Choroid plexus epithelial cell (primary cell): ENCODE results near the gene INSC.
A peak's percentile ranks its signal among the peaks of the same experiment; 100 is the strongest.

Source experiments
- DNase-seq: peaks from one replicate; pipeline ENCODE4 v3.0.0-alpha.2; 2010; ENCODE audit warnings: low read depth
- H3K4me3 ChIP-seq: 2 replicates; pipeline ENCODE4 v1.5.1; 2011; ENCODE audit warnings: low read depth, mild to moderate bottlenecking, control low read depth, low read length, moderate library complexity
- TF ChIP-seq, protein P1 (sequence below): conservative IDR thresholded peaks from 2 replicates; pipeline ENCODE4 v1.5.1; 2011; ENCODE audit warnings: low read depth, mild to moderate bottlenecking, control low read depth, inconsistent platforms, low read length, moderate library complexity

The INSC gene

DNA sequence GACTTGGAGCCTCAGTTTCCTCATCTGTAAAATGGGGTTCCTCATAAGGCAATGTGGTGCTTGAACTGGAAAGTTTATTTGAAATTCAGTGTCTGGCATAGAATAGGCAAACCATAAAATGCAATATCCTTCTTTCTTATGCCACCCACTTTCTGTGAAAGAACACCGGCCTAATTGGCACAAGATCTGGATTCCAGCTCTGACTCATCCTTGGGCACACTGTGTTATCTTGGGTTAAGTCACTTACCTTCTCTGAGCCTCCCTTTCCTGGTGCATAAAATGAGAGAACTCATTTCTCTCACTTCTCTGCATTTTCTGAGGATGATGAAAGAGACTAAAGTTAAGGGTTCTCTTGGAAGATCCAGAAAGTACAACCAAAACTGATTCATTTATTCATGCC is 5.1 kb downstream of the INSC start:
- TF ChIP-seq, protein P1, sequence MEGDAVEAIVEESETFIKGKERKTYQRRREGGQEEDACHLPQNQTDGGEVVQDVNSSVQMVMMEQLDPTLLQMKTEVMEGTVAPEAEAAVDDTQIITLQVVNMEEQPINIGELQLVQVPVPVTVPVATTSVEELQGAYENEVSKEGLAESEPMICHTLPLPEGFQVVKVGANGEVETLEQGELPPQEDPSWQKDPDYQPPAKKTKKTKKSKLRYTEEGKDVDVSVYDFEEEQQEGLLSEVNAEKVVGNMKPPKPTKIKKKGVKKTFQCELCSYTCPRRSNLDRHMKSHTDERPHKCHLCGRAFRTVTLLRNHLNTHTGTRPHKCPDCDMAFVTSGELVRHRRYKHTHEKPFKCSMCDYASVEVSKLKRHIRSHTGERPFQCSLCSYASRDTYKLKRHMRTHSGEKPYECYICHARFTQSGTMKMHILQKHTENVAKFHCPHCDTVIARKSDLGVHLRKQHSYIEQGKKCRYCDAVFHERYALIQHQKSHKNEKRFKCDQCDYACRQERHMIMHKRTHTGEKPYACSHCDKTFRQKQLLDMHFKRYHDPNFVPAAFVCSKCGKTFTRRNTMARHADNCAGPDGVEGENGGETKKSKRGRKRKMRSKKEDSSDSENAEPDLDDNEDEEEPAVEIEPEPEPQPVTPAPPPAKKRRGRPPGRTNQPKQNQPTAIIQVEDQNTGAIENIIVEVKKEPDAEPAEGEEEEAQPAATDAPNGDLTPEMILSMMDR: no peak
- no peak overlapping the region for H3K4me3 ChIP-seq
- DNase-seq: no peak

DNA sequence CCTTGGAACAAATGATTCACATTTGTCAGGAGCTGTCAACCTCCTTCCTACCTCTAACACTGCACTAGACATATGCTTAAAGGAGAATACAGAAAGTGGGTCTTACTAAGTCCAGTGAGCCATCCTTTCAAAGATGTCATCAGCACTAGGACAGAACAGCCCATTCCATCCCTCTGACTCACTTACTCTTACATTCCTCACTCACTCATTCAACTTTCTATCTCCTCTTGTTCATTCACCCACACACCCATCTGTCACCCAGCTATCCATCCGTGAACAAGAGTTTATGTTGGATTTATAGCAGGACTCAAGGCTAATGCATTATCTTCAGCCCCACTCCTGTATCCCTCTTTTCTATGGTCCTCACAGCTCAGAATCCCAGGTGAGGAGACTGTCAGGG is 9.1 kb downstream of the INSC start:
- H3K4me3 ChIP-seq: no peak overlapping the region
- DNase-seq: peak; percentile 85
- TF ChIP-seq, protein P1: no peak

DNA sequence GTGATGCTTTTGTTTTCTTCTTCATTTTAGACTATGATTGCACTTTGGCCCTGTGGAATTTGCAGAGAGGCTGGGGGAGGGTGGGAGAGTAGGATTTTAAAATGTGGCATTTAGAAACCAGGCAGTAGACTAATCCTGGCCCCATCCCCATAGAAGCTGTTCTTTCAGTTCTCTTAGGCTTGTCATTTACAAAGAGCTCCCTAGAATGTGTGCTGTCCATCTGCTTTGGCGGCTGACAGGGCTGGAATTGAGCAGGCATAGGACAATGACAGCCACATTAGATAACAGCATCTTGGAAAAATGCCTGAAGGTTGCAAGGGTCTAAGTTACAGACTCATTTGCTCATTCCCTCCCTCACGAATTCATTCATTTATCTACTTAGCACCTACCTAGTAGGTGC is 9.8 kb downstream of the INSC start:
- DNase-seq: no peak
- TF ChIP-seq, protein P1: no peak
- no peak overlapping the region for H3K4me3 ChIP-seq

GRCh38 chr11:15127341-15127740 is 12.6 kb downstream of the INSC start:
- TF ChIP-seq, protein P1: no peak
- no peak overlapping the region for H3K4me3 ChIP-seq
- peak; percentile 67 for DNase-seq

- no peak for DNase-seq
- H3K4me3 ChIP-seq: no peak overlapping the region
- TF ChIP-seq, protein P1: no peak
Measured at GRCh38 chr11:15128621-15129020, 13.9 kb downstream of the INSC start.

DNA sequence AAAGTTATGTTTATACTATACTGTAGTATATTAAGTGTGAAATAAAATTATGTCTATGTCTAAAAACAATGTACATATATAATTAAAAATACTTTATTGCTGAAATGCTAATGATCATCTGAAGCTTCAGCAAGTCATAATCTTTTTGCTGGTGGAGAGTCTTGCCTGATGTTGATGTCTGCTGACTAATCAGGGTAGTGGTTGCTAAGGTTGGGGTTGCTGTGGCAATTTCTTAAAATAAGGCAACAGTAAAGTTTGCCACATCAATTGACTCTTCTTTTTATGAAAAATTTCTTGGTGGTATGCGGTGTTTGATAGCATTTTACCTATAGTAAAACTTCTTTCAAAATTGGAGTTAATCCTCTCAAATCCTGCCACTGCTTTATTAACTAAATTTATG is 21.4 kb downstream of the INSC start:
- DNase-seq: no peak
- H3K4me3 ChIP-seq: no peak overlapping the region
- TF ChIP-seq, protein P1: no peak

DNA sequence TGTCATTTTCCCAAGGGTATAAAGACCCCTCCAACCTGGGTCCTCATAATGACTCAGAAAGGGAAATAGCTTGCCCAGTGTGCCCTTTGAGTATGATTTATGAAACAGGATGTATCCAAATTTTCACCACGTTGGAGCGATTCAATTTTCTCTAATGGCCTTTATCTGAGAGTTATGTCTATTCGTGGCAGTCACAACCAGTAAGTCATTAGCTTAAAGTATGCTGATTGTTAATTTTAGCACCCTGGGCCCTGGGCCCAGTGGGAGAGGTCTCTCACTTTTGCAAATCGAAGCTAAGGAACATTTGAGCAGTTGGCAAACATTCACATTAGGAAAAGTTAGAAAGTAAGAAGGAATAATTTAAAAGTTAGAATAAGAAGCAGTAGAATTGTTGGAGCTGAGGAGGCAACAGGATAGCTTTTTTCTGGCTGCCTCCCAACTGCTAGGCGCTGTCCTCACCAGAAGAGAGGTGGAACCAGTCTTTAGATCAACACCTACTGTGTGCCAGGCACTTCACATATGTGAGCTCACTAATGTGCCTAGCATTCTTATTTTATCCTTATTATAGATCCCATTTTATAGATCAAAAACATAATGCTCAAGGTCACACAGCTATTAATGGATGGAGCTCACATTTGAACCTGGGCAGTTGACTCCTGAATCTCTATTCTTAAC is 24.5 kb downstream of the INSC start:
- DNase-seq: no peak
- TF ChIP-seq, protein P1: no peak

More for the DNA sequence above, 24.5 kb downstream of the INSC start:
- H3K4me3 ChIP-seq: no peak overlapping the region
